GM12875 (cell line): ENCODE data around the gene CATSPERZ.

ENCODE experiments used
- H3K4me3 ChIP-seq: one replicate; pipeline ENCODE4 v1.5.1; 2011; ENCODE audit warnings: low read depth, low read length, control low read depth
- TF ChIP-seq, protein P1 (sequence below): IDR thresholded peaks from 2 replicates; pipeline ENCODE4 v1.5.1; 2011; ENCODE audit warnings: low read depth, mild to moderate bottlenecking, control low read depth, inconsistent platforms, low read length, moderate library complexity, borderline replicate concordance; ENCODE audit not compliant: insufficient read depth

CATSPERZ gene

DNA sequence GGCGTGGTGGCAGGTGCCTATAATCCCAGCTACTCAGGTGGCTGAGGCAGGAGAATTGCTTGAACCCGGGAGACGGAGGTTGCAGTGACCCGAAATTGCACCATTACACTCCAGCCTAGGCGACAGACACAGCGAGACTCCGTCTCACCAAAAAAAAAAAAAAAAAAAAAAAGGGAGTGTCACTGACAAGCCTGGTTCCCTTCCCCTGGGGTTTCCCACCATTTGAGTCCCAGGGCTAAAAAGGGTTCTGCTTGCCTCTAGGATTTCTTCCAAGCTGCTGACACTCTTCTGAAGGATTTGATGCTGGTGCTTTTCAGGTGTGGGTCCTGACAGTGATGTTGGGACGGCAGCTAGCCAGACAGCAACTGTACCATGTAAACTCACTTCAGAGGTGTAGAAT lies 38.6 kb downstream of the CATSPERZ start:
- H3K4me3 ChIP-seq = no peak overlapping the region
- TF ChIP-seq, protein P1, sequence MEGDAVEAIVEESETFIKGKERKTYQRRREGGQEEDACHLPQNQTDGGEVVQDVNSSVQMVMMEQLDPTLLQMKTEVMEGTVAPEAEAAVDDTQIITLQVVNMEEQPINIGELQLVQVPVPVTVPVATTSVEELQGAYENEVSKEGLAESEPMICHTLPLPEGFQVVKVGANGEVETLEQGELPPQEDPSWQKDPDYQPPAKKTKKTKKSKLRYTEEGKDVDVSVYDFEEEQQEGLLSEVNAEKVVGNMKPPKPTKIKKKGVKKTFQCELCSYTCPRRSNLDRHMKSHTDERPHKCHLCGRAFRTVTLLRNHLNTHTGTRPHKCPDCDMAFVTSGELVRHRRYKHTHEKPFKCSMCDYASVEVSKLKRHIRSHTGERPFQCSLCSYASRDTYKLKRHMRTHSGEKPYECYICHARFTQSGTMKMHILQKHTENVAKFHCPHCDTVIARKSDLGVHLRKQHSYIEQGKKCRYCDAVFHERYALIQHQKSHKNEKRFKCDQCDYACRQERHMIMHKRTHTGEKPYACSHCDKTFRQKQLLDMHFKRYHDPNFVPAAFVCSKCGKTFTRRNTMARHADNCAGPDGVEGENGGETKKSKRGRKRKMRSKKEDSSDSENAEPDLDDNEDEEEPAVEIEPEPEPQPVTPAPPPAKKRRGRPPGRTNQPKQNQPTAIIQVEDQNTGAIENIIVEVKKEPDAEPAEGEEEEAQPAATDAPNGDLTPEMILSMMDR = no peak

DNA sequence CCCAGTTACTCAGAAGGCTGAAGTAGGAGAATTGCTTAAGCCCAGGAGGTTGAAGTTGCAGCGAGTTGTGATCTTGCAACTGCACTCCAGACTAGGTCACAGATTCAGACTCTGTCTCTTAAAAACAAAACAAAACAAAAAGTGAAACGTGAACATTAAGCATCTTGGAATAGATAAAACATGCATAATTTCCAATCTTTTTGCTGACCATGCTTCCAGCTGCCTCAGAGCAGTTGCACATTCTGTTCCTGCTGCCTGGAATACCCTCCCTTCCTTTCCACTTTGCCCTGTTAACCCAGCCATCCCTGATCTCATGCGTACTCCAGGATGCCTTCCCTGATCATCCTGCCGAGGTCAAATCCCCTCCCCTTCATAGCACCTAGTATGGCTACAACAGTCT lies 39.1 kb downstream of the CATSPERZ start:
- TF ChIP-seq, protein P1 = no peak
- peak overlapping the region; percentile 58 for H3K4me3 ChIP-seq

DNA sequence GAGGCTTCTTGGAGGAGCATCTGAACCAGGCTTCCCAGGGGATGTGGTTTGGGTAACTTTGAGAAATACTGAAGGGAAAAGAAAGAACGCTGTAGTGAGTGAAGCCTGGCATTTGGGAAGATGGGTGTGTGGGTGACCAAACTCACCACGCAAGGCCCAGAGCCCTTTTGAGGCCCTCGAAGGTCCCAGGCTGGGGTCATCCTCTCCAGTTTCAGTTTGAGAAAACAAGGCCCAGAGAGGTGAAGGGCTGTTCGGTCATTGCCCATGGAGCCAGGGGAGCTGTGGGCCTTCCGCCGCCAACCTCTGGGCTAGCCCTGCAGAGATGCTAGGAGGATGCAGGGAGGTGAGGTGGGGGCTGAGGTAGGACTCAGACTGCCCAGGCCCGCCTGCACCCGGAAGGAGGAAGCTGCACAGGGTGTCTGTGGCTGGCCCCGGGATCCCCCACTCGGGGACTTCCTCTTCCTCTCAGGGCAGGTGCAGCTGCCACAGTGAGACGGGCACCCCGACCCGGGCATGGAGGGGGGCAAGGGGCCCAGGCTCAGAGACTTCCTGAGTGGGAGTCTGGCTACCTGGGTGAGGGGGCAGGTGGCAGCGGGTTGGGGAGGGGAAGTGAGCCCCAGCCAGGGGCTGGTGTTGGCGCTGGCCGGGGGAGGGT lies 39.7 kb downstream of the CATSPERZ start, which contains the start of gene CCDC88B:
TSS of gene CCDC88B (plus strand) at position 451 of the 655 bp plus-strand sequence. CDS start at position 514, 63 bp downstream.
- H3K4me3 ChIP-seq = peak within 1 kb of the TSS; percentile 58
- TF ChIP-seq, protein P1 = no peak

DNA sequence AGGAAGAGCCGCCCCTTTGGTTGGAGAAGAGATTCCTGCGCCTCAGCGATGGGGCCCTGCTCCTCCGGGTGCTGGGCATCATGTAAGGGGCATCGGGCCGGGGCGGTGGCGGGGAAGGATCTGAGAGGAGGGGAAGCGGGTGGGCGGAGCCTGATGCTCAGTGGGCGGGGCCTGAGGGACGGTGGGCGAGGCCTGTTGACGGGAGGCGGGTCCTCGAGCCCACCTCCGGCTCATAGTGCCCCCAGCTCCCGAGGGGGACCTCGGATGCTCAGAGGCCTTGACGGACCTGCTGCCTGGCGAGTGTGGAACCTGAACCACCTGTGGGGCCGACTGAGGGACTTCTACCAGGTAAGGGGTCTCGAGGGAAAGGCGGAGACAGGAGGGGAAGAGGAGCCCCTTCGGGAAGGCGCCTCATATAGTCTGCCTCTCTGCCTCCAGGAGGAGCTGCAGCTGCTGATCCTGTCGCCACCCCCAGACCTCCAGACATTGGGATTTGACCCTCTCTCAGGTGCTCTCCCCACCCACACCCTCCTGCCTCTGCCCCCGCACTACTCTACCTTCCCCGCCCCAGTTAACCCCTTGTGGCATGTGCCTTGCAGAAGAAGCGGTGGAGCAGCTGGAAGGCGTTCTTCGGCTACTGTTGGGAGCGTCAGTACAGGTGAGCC lies 40.6 kb downstream of the CATSPERZ start:
- peak overlapping the region; percentile 58 for H3K4me3 ChIP-seq
- TF ChIP-seq, protein P1 = no peak

DNA sequence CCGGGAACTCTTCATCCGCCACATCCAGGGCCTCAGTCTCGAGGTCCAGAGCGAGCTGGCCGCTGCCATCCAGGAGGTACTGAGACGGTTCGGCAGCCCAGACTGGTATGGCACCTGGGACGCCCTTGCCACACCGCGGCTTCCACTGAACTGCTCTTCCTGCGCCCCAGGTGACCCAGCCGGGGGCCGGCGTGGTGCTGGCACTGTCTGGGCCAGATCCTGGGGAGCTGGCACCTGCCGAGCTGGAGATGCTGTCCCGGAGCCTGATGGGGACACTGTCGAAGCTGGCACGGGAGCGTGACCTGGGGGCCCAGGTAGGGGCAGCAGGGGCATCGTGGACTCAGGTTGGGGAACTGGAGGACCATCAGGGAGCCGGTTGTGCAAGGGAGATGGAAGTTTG lies 41.3 kb downstream of the CATSPERZ start:
- no peak overlapping the region for H3K4me3 ChIP-seq
- TF ChIP-seq, protein P1 = no peak

DNA sequence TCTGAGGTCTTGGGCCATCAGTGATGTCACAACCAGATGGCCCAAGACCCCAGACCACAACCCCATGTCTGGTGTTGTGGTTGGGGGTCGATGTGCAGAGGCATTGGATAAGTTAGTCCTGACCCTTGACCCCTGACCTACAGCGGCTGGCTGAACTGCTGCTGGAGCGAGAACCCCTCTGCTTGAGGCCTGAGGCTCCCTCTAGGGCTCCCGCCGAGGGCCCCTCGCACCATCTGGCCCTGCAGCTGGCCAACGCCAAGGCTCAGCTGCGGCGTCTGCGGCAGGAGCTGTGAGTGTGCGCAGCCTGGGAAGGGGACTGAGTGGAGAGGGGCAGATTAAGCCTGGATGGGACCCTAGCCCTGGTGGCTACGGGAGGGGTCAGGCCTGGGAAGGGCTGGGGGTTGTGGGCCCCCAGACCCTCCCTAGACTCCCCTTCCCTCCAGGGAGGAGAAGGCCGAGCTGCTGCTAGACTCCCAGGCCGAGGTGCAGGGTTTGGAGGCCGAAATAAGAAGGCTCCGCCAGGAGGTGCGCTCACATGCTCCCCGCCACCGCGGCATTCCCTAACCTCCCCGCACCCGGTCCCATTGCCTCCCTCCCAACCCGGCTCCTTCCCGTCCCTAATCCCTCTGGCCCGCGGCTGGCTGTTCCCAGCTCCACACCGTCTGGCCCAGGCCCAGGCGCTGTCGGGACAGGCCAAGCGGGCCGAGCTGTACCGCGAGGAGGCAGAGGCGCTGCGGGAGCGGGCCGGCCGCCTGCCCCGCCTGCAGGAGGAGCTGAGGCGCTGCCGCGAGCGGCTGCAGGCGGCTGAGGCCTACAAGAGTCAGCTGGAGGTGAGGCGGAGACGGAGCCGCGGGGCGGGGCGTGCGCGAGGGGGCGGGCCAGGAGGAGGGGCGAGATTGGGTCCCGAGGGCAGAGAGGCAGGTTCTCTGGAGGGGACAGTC lies 42.0 kb downstream of the CATSPERZ start:
- H3K4me3 ChIP-seq = no peak overlapping the region
- TF ChIP-seq, protein P1 = peak; percentile 48
